HTERT RPE-1 (cell line): ENCODE results near the gene AP1M1.

Experiments
- in situ Hi-C: fragments of 300-500 bp; cut with MboI; formaldehyde crosslinking; loops from 4 replicates; pipeline ENCODE4 v1.14.3; 2020; ENCODE audit warnings: low sequenced_read_pairs

The AP1M1 gene

DNA sequence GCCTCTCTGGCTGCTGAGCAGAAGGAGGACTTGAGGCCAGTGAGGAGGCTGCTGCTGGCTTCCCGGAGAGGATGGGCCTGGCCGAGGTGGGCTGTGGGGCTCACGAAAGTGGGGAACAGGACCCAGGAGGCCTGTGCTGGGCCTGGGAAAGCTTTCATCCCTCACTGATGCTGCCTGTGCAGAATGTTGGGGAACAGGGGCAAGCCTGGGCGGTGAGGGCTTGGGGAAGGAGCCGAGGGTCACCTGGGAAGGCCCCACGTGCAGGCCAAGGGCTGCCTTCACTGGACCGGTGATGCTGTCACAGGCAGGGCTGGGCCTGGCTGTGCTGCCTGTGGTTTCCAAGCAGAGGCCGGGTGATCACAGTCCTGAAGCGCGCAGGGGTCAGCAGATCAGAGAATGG lies 9.4 kb downstream of the AP1M1 start:
- in situ Hi-C loops: no loop called here

DNA sequence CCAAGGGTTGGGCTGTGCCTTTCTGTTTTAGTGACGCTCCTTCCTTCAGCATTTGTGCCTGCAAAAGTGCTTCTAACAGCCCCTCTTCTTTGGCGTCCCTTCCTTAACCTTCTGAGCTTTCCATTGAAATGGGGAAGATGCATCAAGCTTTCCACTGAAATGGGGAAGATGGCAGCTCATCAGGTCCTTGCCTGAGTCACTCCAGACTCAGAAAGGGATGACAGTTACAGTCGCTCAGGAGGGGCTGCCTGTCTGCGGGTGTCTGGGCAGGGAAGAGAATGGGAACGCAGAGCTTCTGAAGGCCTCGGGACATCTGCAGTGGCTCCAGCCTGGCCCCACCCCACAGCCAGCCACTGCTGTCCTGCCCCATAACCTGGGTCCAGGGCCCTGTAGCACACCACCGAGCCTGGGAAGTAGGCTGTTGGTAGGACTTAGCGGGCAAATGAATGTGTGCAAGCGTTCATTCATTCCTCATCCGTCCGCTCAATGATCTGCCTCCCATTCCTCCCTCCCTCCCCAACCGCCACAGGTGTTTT lies 9.8 kb downstream of the AP1M1 start:
- in situ Hi-C loops: no loop called here

DNA sequence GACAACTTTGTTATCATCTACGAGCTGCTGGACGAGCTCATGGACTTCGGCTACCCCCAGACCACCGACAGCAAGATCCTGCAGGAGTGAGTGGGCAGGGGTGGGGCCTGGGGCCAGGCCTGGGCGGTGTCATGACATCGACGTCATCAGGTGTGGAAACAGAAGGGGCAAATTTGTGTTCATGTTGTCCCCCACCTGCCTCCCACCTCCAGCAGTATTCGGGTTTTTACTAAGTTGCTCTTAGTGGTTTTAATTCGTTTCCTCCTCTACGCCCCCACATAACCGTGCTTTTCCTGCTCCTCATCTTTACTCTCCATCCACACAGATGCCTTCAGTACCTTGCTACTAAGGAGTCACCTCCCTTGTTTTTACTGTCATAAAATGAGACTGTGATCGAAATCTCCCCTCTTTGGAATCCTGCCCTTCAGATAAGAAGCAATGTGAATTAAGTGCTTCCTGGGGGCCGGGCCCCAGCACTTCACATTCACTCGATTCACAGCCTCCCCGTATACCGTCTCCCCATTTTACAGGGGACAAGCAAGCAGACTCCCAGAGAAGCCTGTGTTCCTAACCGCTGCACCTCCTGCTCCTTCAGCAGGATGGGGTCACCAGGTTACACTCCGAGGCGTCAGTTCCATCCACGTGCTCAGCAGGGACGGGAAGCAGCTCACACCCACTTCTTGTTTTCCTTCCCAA lies 10.5 kb downstream of the AP1M1 start:
- in situ Hi-C loops: no loop called here

DNA sequence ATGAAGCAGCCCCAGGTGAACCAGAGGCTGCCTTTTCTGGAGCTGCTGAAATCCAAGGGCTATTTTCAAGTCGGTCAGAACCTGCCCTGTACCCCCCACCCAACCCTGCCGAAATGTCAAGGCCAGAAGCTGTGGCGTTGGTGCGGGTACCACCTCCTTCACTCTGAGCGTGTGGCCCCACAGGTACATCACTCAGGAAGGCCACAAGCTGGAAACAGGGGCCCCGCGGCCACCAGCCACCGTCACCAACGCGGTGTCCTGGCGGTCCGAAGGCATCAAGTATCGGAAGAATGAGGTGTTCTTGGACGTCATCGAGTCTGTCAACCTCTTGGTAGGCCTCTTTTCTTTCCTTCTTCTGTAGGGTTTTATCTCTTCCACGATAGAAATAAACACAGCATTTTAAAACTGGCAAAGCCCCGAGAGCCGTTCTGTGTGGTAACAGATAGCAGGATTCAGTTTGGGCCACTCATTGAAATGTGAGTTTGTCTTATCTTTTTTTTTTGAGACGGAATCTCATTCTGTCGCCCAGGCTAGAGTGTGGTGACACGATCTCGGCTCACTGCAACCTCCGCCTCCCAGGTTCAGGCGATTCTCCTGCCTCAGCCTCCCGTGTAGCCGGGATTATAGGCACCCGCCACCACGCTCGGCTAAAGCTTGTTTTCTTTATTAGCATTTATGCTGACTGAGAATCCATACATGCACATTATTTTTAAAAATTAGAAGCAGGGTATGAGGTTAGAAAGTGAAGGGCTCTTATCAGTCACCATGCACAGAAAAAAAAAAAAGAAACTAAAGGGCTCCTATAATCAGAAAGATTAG lies 11.3 kb downstream of the AP1M1 start:
- in situ Hi-C loops: no loop called here

DNA sequence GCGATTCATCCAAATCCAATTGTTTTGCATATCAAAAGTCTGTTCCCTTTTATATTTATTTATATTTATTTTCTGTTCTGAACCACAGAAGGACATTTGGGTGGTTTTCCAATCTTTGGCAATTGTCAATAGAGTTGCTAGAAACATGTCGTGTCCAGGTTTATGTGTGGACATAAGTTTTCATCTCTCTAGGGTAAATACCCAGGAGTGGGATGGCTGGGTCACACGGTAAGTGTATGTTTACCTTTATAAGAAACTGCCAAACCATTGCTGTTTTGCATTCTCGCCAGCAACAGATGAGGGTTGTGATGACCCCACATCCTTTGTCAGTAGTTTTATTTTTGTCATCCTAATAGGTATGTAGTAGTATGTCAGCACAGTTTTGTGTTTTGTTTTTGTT lies 12.5 kb downstream of the AP1M1 start:
- in situ Hi-C loops: no loop called here

DNA sequence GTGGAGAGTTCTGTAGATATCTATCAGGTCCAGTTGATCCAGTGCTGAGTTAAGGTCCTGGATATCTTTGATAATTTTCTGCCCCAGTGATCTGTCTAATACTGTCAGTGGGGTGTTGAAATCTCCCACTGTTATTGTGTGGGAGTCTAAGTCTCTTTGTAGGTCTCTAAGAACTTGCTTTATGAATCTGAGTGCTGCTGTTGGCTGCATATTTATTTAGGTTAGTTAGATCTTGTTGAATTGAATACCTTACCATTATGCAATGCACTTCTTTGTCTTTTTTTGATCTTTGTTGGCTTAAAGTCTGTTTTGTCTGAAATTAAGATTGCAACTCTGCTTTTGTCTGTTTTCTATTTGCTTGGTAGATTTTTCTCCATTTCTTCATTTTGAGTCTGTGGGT lies 15.4 kb downstream of the AP1M1 start:
- in situ Hi-C loops: no loop called here

DNA sequence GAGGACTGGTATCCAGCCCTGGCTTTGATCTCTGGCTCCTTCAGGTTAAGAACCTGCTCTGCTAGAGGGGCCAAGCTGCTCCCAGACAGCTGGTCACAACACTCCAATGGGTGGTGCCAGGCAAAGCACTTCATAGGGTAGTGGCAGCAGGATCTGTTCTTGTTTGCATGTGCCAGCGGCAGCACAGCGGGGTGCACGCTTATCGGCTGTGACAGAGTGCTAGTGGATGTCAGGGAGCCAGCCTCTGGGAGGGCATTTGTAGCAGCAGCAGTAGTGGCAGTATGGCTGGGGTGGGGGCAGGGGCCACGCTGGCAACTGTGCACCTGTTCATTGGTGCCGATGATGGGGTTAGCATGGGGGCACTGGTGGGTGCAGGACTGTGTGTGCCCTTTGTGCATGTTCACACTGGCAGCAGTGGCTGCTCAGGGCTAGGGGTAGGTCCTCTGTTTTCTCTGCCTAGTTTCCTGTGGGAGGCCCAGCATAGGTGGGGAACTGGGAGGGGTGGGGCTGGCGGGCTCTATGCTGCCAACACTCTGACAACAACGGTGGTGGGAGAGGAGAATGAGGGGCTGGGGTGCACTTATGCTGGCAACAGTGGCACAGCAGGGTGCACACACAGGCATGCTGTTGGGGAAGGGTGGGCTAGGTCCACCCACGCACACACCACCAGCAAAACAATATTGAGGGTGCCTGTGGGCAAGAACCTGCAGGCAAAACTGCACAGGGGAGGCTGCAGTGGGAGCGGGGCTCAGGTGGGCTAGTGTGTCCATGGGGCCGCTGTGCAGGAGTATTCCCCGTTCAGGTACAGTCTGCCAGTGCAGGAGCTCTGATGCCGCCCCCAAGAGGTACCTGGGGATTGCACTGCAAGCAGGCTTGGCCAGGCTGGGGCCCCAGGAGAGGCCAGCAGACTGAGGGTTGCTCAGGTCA lies 19.3 kb downstream of the AP1M1 start:
- in situ Hi-C loops: no loop called here

DNA sequence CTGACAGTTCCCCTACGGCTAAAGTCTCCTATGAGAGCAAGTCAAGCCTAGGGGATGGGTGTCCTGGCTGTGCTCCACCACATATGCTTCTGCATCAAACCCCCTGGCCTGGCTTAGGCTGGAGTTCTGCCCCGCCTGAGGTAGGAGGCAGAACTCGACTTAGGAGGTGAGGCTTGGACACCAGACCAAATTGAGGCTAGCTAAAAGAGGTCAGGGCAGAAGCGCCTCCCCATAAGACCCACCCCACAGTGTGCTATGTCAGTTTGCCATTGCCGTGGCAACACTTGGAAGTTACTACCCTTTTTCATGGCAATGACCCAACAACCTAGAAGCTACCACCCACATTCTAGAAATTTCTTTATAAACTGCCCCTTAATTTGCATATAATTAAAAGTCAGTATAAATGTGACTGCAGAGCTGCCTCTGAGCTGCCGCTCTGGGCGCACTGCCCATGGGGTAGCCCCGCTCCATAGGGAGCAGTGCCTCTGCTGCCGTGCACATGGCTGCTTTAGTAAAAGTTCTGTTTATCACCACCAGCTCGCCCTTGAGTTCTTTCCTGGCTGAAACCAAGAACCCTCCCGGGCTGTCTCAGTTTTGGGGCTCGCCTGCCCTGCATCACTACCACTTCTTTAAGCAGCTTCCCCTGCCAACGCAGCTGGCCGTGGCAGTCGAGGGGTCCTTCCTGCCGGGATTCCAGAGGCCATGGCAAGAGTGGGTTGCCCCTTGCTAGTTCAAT lies 20.2 kb downstream of the AP1M1 start:
- in situ Hi-C loops: no loop called here

DNA sequence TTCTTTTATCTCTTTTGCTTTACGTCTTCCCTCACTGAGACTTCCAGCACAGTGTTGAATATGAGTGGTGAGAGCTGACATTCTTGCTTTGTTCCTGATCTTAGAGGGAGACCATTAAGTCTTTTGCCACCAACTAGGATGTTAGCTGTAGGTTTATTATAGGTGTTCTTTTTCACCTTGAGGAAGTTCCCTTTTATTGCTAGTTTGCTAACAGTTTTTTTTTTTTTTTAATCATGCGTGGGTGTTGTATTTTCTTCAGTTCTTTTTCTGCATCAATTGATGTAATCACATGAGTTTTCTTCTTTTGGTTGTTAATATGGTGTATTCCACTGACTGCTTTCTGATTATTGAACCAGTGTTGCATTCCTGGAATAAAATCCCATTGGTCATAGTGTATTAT lies 21.1 kb downstream of the AP1M1 start:
- in situ Hi-C loops: no loop called here

DNA sequence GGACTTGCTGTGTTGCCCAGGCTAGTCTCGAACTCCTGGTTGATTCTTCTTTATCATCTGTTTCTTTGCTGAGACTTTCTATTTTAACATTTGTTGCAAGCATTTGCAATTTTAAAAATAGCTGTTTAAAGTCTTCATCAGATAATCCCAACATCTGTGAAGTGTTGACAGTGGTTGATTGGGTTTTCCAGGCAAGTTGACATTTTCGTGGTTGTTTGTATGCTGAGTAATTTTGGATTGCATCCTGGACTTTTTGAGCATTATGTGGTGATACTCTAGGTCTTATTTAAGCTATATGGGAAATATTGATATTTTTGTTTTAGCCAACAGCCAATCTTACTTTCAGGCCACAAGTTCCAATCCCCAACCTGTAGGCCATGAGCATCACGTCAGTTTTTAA lies 25.1 kb downstream of the AP1M1 start:
- in situ Hi-C loops: no loop called here

DNA sequence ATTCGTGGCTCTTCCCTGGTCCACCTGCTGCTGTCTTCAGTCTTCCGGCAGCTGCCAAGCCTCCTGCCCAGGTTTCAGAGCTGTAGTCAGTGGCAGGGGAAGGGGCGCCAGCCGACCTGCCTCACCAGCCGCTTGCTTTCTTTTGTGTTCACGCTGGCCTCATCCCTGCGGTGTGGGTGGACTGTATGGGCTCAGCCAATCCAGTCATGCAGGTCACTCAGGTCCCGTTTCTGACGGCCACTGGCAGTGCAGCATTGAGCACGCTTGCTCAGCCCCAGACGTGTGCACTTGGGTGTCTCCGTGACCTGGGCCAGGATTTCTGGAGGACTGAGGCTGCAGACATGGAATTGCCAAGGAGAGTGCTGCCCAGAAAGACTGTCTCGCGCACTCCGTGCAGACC lies 26.0 kb downstream of the AP1M1 start:
- in situ Hi-C loops: no loop called here

DNA sequence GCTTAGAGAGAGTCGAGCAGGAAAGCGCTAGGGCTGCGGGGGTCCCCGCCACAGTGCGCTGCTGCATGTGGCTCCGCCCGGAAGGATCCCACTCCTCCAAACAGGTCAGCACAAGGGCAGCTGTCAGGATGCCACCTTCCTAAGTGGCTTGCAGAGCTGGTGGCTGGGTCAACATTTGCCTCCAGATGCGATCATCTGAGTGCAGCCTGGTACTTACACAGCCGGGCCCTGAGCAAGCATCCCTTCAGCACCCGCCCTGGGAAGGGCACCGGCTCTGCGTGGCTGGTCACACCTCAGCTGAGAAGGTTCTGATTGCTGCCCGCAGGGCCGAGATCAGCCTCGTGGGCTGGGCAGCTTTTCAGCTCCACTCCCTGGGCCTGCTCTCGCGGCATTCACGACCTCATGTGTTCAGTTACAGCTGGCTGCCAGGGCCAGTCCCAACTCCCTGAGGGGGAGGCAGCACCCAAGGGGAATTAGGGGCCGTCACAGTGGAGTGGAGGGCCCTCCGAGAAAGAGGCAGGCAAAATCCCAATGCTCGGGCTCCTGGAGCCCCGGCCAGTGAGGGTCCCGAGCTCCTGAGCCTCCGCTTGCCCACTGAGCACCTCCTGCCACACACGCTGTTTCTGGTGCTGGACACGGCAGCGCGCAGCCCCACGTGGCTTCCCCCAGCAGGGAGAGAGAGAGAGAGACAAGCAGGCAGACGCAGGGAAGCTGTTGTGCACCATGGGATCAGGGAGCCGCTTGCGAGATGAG lies 26.8 kb downstream of the AP1M1 start:
- in situ Hi-C loops: no loop called here

DNA sequence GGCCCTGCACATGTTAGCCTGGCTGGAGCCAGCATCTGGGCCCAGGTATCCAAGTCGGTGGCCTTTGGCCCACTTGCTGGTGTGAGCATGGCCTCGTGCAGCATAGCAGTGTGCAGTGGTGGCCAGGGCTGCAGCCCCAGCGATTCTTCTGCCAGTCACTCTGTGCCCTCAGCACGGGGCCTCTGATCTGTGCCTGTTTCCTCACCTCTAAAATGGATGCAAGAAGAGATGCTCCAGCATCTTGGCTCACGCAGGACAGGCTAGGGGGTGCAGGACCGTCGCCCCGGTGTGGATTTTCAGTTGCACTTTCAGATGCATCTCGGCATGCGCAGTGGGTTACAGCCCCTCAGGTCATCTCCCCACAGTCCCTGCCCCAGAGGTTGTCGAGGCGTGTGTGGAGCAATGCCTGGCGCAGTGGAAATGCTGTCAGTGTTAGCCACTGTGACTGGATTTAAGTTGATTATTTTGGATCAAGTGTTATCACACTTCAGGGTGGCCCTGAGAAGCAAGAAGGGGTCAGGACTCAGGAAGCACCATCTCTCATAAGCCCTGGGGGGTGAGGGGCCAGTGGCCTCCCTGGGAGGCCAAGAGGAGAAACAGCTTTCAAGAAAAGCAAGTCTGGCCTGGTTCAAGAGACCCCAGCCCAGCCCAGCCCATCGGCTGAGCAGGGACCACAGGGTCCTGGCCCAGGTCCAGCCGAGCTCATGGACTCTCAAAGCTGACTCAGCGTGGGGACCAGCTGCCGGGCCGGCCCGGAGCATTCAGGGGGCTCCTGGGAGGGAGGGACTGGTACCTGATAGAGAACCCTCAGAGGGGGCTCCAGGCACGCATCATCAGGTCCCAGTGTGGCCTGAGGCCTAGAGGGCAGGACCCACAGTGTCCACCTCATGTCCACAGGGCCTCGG lies 27.8 kb downstream of the AP1M1 start:
- in situ Hi-C loops: no loop called here

DNA sequence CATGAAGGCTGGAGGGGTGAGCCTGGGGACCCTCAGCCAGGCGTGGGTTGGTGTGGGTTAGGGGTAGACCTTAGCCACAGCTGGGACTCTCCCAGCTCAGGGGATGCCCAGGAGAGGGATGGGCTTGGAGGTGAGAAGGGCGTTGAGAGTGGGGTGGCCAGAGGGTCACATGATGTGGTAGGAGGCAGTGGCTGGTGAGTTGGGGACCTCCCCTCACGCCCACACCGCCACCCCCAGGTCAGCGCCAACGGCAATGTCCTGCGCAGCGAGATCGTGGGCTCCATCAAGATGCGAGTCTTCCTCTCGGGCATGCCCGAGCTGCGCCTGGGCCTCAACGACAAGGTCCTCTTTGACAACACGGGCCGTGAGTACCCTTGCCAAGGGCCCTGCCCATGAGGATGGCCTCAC lies 28.5 kb downstream of the AP1M1 start:
- in situ Hi-C loops: no loop called here

DNA sequence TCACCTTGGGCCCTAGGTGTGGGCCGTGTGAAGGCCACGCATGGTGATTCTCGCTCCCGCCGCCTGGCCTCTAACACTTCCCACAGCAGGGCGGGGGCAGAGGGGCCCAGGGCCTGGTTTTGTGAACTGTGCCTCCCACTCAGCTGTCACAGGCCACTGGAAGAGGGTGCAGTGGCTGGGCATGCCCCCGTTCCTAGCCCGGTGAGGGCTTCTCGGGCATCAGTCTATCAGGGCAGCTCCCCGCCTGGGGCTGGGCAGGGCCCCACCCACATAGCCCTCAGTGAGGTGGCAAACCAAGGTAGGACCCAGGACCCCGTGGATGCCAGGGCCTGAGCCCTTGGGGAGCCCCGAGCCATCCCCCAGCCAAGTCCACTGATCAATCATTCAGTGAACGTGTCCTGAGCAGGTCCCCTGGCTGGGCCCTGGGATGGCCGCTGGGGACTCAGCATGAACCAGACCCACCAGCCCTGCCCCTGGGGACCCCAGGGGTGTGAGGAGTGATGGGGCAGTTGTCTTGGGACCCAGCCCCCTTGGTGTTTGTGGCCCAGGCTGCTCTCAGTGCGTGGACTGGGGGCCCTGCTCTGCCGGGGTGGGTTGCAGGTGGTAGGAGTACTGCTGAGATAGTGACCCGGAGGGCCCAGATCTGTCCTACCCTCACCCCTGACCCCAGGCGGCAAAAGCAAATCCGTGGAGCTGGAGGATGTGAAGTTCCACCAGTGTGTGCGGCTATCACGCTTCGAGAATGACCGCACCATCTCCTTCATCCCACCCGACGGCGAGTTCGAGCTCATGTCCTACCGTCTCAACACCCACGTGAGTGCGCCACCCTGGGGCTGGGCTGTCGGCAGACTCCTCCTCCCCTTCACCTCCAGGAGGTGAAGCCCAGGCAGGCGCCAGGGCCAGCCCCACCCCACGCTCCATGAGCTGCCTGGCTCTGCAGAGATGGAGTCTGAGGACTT lies 29.4 kb downstream of the AP1M1 start:
- in situ Hi-C loops: no loop called here

DNA sequence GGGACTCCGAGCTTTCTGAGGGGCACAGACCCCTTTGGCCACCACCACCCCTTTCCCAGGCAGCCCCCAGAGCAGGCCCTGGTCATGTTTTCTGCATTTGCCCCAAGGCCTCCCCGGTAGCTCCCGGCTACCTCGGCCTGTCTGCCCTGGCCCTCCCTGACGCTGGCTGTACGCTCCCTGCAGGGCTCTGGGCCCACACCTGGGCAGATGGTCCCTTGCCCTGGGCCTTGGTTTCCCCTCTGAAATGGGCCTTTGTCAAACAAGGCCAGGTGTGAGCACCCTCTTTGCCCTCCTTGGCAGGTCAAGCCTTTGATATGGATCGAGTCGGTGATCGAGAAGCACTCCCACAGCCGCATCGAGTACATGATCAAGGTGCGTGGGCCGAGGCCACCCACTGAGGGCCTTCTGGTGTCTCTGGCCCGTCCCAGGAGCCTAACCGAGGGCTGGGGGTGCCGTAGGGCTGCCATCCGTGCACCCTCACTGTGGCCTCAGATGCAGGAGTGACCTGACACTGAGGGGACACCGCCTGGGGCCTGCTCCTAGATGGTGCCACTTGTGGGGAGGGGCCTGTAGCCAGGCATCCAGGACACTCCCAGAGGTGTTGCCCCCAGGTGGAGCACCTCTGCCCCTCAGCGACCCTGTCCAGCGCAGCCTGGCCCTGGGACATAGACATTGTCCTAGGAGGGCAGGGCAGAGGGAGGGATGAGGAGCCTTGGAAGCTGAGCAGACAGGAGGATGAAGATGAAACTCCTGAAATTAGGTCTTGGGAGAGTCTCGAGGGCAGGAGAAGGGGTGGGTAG lies 30.3 kb downstream of the AP1M1 start:
- in situ Hi-C loops: no loop called here
